ENCODE results near the gene TRPT1.
"Not testable (repeated sequence)": the region's sequence is repeated elsewhere in the genome, so short reads cannot be mapped to it uniquely, and the experiment has no call there.

- not testable (repeated sequence) for TF ChIP-seq ZNF75A (CRISPR knock-in tag; IDR thresholded peaks at IDR 0.05); BRF1 (IDR thresholded peaks at IDR 0.05; ENCODE audit: borderline replicate concordance, extremely low read depth, insufficient read length)
Observed at GRCh38 chr11:64246621-64246870, 20.6 kb upstream of the TRPT1 start.
